H1 (cell line): ENCODE results near the gene EPHA10. TPM values are rescaled to one million over a fixed set of nuclear protein-coding genes. Genes with fewer than 3 reads are reported as not detected.

Experiments
- CTCF ChIA-PET: fragments of 300-600 bp; sonication (Branson Sonifier 250); formaldehyde crosslinking; loops from one replicate; lab custom pipeline; 2021; ENCODE audit not compliant: partially characterized antibody; lab: Charles Lee
- POLR2A ChIA-PET: fragments of 300-600 bp; sonication (Branson Sonifier 250); formaldehyde crosslinking; loops from one replicate; lab custom pipeline; 2021; ENCODE audit warnings: inconsistent platforms; ENCODE audit not compliant: partially characterized antibody; lab: Charles Lee
- DNase-seq, 2 experiments: peaks; one replicate each; pipeline versions ENCODE4 v3.0.0 to v3.0.0-alpha.2; 2010 to 2022; ENCODE audit warnings: low spot score in 2 of 2, low read depth in 1 of 2, mixed read lengths in 1 of 2
- FAIRE-seq: peaks from 2 replicates; lab custom pipeline; 2011; peaks lifted over from hg19 to GRCh38; lab: Jason Lieb, UNC
- H2AFZ ChIP-seq: 2 replicates; pipeline ENCODE4 v1.8.1; 2012; ENCODE audit warnings: low read length, inconsistent platforms
- H2AK5ac ChIP-seq: 2 replicates; pipeline ENCODE4 v1.6.1; 2013; ENCODE audit warnings: low read depth, low read length
- H2BK120ac ChIP-seq: replicated peaks from 2 replicates; pipeline ENCODE3; 2013; ENCODE audit warnings: low read depth, low read length, inconsistent platforms
- H2BK12ac ChIP-seq: 2 replicates; pipeline ENCODE4 v1.6.1; 2013; ENCODE audit warnings: low read depth, low read length
- H2BK15ac ChIP-seq: 2 replicates; pipeline ENCODE4 v1.6.1; 2013; ENCODE audit warnings: low read length
- H2BK20ac ChIP-seq: 2 replicates; pipeline ENCODE4 v1.6.1; 2013; ENCODE audit warnings: low read length
- H2BK5ac ChIP-seq: 2 replicates; pipeline ENCODE4 v1.6.1; 2013; ENCODE audit warnings: low read depth, low read length
- H3K14ac ChIP-seq: 2 replicates; pipeline ENCODE4 v1.6.1; 2013; ENCODE audit warnings: inconsistent platforms; ENCODE audit not compliant: insufficient read length
- H3K18ac ChIP-seq: 2 replicates; pipeline ENCODE4 v1.6.1; 2013; ENCODE audit warnings: low read length; ENCODE audit errors: extremely low read depth
- H3K23ac ChIP-seq: 2 replicates; pipeline ENCODE4 v1.6.1; 2013; ENCODE audit warnings: inconsistent platforms; ENCODE audit not compliant: insufficient read length
- H3K23me2 ChIP-seq: 2 replicates; pipeline ENCODE4 v1.6.1; 2013; ENCODE audit warnings: low read depth, low read length
- H3K27ac ChIP-seq: 2 replicates; pipeline ENCODE4 v1.6.1; 2011; ENCODE audit warnings: low read depth, low read length, inconsistent platforms
- H3K27me3 ChIP-seq, 4 experiments: replicated peaks in 1 of 4; 1 replicate in 1 of 4; 2 replicates in 3 of 4; pipeline versions ENCODE4 v1.6.1 to v1.8.1; 2011 to 2013; ENCODE audit warnings: low read length in 3 of 4, mild to moderate bottlenecking in 3 of 4, inconsistent platforms in 2 of 4, mixed read lengths in 2 of 4, moderate library complexity in 1 of 4; ENCODE audit not compliant: control insufficient read depth in 3 of 4, insufficient read depth in 3 of 4; ENCODE audit errors: extremely low read depth in 1 of 4
- H3K36me3 ChIP-seq, 4 experiments: 2 replicates each; pipeline versions ENCODE4 v1.6.1 to v1.8.1; 2011 to 2013; ENCODE audit warnings: mild to moderate bottlenecking in 4 of 4, low read length in 3 of 4, moderate library complexity in 2 of 4, control low read depth in 1 of 4, inconsistent platforms in 1 of 4; ENCODE audit not compliant: insufficient read depth in 4 of 4, control insufficient read depth in 2 of 4
- H3K4ac ChIP-seq: replicated peaks from 2 replicates; pipeline ENCODE3; 2013; ENCODE audit warnings: low read length, low read depth, mixed read lengths, inconsistent platforms; ENCODE audit not compliant: insufficient read length
- H3K4me1 ChIP-seq, 4 experiments: replicated peaks in 1 of 4; 1 replicate in 1 of 4; 2 replicates in 3 of 4; pipeline versions ENCODE4 v1.6.1 to v1.8.1; 2011 to 2013; ENCODE audit warnings: low read length in 3 of 4, inconsistent platforms in 2 of 4, mixed read lengths in 1 of 4; ENCODE audit not compliant: insufficient read depth in 4 of 4, control insufficient read depth in 3 of 4
- H3K4me2 ChIP-seq, 2 experiments: 2 replicates each; pipeline versions ENCODE4 v1.6.1 to v1.8.1; 2011 to 2013; ENCODE audit warnings: low read depth in 2 of 2, low read length in 2 of 2, control low read depth in 1 of 2, inconsistent platforms in 1 of 2, mild to moderate bottlenecking in 1 of 2; ENCODE audit not compliant: insufficient read depth in 1 of 2
- H3K4me3 ChIP-seq, 4 experiments: fragments of 200-600, 300-600 bp in 1 of 4; sonication (generic), shearing (Covaris generic), sonication (Bioruptor Twin) in 1 of 4; 2 replicates each; pipeline versions ENCODE4 v1.5.1 to v1.8.1; 2011 to 2016; ENCODE audit warnings: low read length in 4 of 4, low read depth in 3 of 4, control low read depth in 2 of 4, inconsistent platforms in 2 of 4, mild to moderate bottlenecking in 2 of 4, mixed read lengths in 1 of 4, moderate library complexity in 1 of 4; ENCODE audit not compliant: insufficient read depth in 2 of 4; ENCODE audit errors: extremely low read depth in 1 of 4
- H3K56ac ChIP-seq: replicated peaks from 2 replicates; pipeline ENCODE3; 2013; ENCODE audit warnings: low read depth, mild to moderate bottlenecking, mixed read lengths, low read length, inconsistent platforms; ENCODE audit not compliant: insufficient read length
- H3K79me1 ChIP-seq: 2 replicates; pipeline ENCODE4 v1.6.1; 2013; ENCODE audit warnings: low read depth, low read length, control low read depth
- H3K79me2 ChIP-seq, 2 experiments: 2 replicates each; pipeline versions ENCODE4 v1.6.1 to v1.8.1; 2012 to 2013; ENCODE audit warnings: low read length in 2 of 2, mild to moderate bottlenecking in 2 of 2, inconsistent platforms in 1 of 2; ENCODE audit not compliant: insufficient read depth in 2 of 2, control insufficient read depth in 1 of 2
- H3K9ac ChIP-seq, 4 experiments: replicated peaks in 1 of 4; 1 replicate in 1 of 4; 2 replicates in 3 of 4; pipeline versions ENCODE4 v1.6.1 to v1.8.1; 2011 to 2013; ENCODE audit warnings: low read depth in 3 of 4, low read length in 3 of 4, control low read depth in 2 of 4, mild to moderate bottlenecking in 2 of 4, moderate library complexity in 2 of 4, inconsistent platforms in 1 of 4; ENCODE audit errors: extremely low read depth in 1 of 4
- H3K9me3 ChIP-seq, 2 experiments: 2 replicates each; pipeline versions ENCODE4 v1.6.1 to v1.8.1; 2012 to 2013; ENCODE audit warnings: mild to moderate bottlenecking in 2 of 2, moderate library complexity in 2 of 2, control low read depth in 1 of 2, inconsistent platforms in 1 of 2, low read depth in 1 of 2, low read length in 1 of 2, mixed read lengths in 1 of 2; ENCODE audit not compliant: insufficient read depth in 2 of 2
- H4K20me1 ChIP-seq, 2 experiments: replicated peaks in 1 of 2; 2 replicates each; pipeline versions ENCODE3 to v1.8.1; 2011 to 2013; ENCODE audit warnings: inconsistent platforms in 2 of 2, low read length in 2 of 2, mild to moderate bottlenecking in 1 of 2; ENCODE audit not compliant: insufficient read depth in 2 of 2, control insufficient read depth in 1 of 2
- H4K5ac ChIP-seq: 2 replicates; pipeline ENCODE4 v1.6.1; 2013; ENCODE audit warnings: low read length, low read depth, mixed read lengths, inconsistent platforms; ENCODE audit not compliant: insufficient read length
- H4K8ac ChIP-seq: 2 replicates; pipeline ENCODE4 v1.8.0; 2013; ENCODE audit warnings: mild to moderate bottlenecking, moderate library complexity, low read length, inconsistent platforms; ENCODE audit not compliant: insufficient read depth; ENCODE audit errors: extremely low read depth
- H4K91ac ChIP-seq: replicated peaks from 2 replicates; pipeline ENCODE3; 2013; ENCODE audit warnings: low read length, mixed read lengths, inconsistent platforms; ENCODE audit not compliant: insufficient read length
- BCL11A ChIP-seq, 2 experiments: IDR thresholded peaks; one replicate each; pipeline ENCODE4 v1.6.1; 2011; ENCODE audit warnings: low read depth in 2 of 2, low read length in 2 of 2, mild to moderate bottlenecking in 2 of 2
- CBX5 ChIP-seq: fragments of 300-800, 300-1000 bp; sonication (generic); IDR thresholded peaks from 2 replicates; pipeline ENCODE4 v1.7.1; 2016; ENCODE audit warnings: antibody characterized with exemption, low read length, low read depth
- GTF2F1 ChIP-seq: IDR thresholded peaks from 2 replicates; pipeline ENCODE4 v1.6.1; 2012; ENCODE audit warnings: low read depth, low read length, improper control_type of control experiment, borderline replicate concordance
- KDM4A ChIP-seq: IDR thresholded peaks from one replicate; pipeline ENCODE4 v1.7.1; 2012; ENCODE audit warnings: low read depth, mild to moderate bottlenecking, moderate library complexity, low read length, inconsistent platforms; ENCODE audit not compliant: severe bottlenecking
- NANOG ChIP-seq: IDR thresholded peaks from 2 replicates; pipeline ENCODE4 v1.6.1; 2011; ENCODE audit warnings: low read length, low read depth, mild to moderate bottlenecking, inconsistent platforms; ENCODE audit not compliant: insufficient read depth, poor library complexity, severe bottlenecking
- SP1 ChIP-seq: IDR thresholded peaks from 2 replicates; pipeline ENCODE4 v1.6.1; 2011; ENCODE audit warnings: low read depth, low read length
- TCF12 ChIP-seq: IDR thresholded peaks from 2 replicates; pipeline ENCODE4 v1.6.1; 2011; ENCODE audit warnings: low read depth, mild to moderate bottlenecking, low read length
- YY1 ChIP-seq: IDR thresholded peaks from 2 replicates; pipeline ENCODE4 v1.6.1; 2011; ENCODE audit warnings: low read depth, mild to moderate bottlenecking, low read length
- WGBS, 2 experiments: shearing (Covaris generic) in 1 of 2; methylation state at CpG; one replicate each; pipeline versions ENCODE4 v1.1.6 to v1.1.7; 2013 to 2015; ENCODE audit warnings: low lambda C conversion rate in 2 of 2, mixed read lengths in 2 of 2, inconsistent platforms in 1 of 2, low coverage in 1 of 2, missing lambda C conversion rate in 1 of 2; ENCODE audit not compliant: insufficient replicate concordance in 2 of 2, insufficient coverage in 1 of 2, insufficient read length in 1 of 2; ENCODE audit errors: extremely low coverage in 1 of 2, missing lambda C conversion rate in 1 of 2; 5-methylcytosine and 5-hydroxymethylcytosine counted together
- polyA plus RNA-seq, 7 experiments: library from polyadenylated mRNA; depleted of rRNA in 3 of 7; stranded (reverse) in 5 of 7; unstranded in 2 of 7; fragments of >200 nt in 5 of 7; fragments of 200-250 nt in 2 of 7; gene quantifications; 1 replicate in 5 of 7; 2 replicates in 1 of 7; 4 replicates in 1 of 7; pipeline versions ENCODE4 v1.2.1 to v1.2.3, GENCODE V29; 2011 to 2013; ENCODE audit warnings: missing spikeins in 2 of 7, mixed read lengths in 2 of 7
- total RNA-seq: library from RNA; stranded (reverse); fragmentation: NEBNext Ultra II Directional; extraction: Animal tissue kit (Norgen Biotek cat#: 25700); gene quantifications from 2 replicates; pipeline ENCODE4 v1.2.1, GENCODE V29; 2021

EPHA10 gene
- total and polyA plus RNA-seq, 2 of the 8 experiments (the other 6 are each of a cell fraction or from before 2014, with no cell fraction given): 0.54 to 1.0 TPM

GRCh38 chr1:37732111-37732780 is 32.7 kb downstream of the EPHA10 start:
- Histone ChIP-seq H2BK5ac (no peak overlapping the region), H3K56ac (no peak overlapping the region), H3K27me3 (peaks cover 0 to 13% (median 9%) of the 10 kb centered on the region in 4 experiments; a peak in 4 of 7 replicates), H3K79me1 (no peaks in the 10 kb centered on the region), H2AFZ (no peak overlapping the region), H3K4ac (no peak overlapping the region), H3K4me1 (peaks cover 0 to 2% (median 0%) of the 10 kb centered on the region in 4 experiments; a peak in 2 of 7 replicates), H3K27ac (no peak overlapping the region), H4K20me1 (no peaks in the 10 kb centered on the region), H3K9me3 (no peaks in the 10 kb centered on the region), H3K23ac (no peak overlapping the region), H4K5ac (no peak overlapping the region), H2AK5ac (no peak overlapping the region), H3K4me2 (no peak overlapping the region), H2BK15ac (no peak overlapping the region), H2BK12ac (no peak overlapping the region), H3K23me2 (peaks cover 3% of the 10 kb centered on the region; the same call in 1 of the 2 replicates), H3K36me3 (no peaks in the 10 kb centered on the region), H4K91ac (no peak overlapping the region), H3K18ac (no peak overlapping the region), H3K14ac (no peak overlapping the region), H2BK20ac (no peak overlapping the region), H3K79me2 (no peaks in the 10 kb centered on the region), H3K4me3 (no peak overlapping the region), H4K8ac (no peak overlapping the region), H3K9ac (no peak overlapping the region), H2BK120ac (no peak overlapping the region)
- ChIA-PET CTCF (interaction anchor here (1.2 kb wide), 1 partner anchor 33 kb away, joined by 4 read pairs; the partner anchor contains the start of gene EPHA10), POLR2A (no interaction called here)
- WGBS, 2 experiments: 88% methylated on average over 12 of the region's 12 CpGs; no CpG with 5 or more reads in 1 of the 2 experiments
- no peak for TF ChIP-seq BCL11A (IDR thresholded peaks at IDR 0.05; ENCODE audit: low read depth in 2 of 2, low read length in 2 of 2)
- TF ChIP-seq TCF12: no peak
- TF ChIP-seq KDM4A: no peak
- no peak for TF ChIP-seq SP1
- no peak for TF ChIP-seq YY1
- TF ChIP-seq CBX5: no peak
- TF ChIP-seq NANOG: no peak
- no peak for TF ChIP-seq GTF2F1
- FAIRE-seq (no peak), DNase-seq (no peak)
